ENCODE data around the gene PLA2G6.

DNA sequence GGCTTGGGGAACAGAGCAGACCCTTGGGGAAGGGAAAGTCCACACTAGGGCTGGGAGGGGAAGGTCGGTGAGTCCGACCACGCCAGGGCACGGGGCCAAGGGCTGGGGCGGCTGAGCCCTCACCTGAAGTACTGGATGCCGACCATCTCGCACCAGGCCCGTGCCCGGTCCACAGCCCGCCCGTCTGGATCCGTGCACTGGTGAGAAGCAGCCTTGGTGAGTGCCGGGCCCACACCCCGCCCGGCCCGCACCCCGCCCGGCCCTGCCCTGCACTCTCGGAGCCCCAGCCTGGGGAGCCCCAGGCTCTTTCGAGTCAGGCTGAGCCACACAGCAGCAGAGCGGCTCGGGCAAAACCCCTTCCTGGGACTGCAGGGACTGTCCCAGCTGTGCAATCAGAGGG is 69.2 kb downstream of the PLA2G6 start:
- TF ChIP-seq, protein P1, sequence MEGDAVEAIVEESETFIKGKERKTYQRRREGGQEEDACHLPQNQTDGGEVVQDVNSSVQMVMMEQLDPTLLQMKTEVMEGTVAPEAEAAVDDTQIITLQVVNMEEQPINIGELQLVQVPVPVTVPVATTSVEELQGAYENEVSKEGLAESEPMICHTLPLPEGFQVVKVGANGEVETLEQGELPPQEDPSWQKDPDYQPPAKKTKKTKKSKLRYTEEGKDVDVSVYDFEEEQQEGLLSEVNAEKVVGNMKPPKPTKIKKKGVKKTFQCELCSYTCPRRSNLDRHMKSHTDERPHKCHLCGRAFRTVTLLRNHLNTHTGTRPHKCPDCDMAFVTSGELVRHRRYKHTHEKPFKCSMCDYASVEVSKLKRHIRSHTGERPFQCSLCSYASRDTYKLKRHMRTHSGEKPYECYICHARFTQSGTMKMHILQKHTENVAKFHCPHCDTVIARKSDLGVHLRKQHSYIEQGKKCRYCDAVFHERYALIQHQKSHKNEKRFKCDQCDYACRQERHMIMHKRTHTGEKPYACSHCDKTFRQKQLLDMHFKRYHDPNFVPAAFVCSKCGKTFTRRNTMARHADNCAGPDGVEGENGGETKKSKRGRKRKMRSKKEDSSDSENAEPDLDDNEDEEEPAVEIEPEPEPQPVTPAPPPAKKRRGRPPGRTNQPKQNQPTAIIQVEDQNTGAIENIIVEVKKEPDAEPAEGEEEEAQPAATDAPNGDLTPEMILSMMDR (conservative IDR thresholded peaks at IDR 0.05; ENCODE audit: low read depth, low read length): no peak
- TF ChIP-seq MAZ (IDR thresholded peaks at IDR 0.05; ENCODE audit: borderline replicate concordance, low read depth, low read length): no peak
- no peak for TF ChIP-seq RCOR1 (IDR thresholded peaks at IDR 0.05; ENCODE audit: insufficient replicate concordance, low read length)
- no peak for TF ChIP-seq MXI1 (IDR thresholded peaks at IDR 0.05; ENCODE audit: borderline replicate concordance, low read depth, low read length)
- TF ChIP-seq POLR2A (IDR thresholded peaks at IDR 0.05; ENCODE audit: low read depth, low read length): no peak
- no peak for TF ChIP-seq RAD21 (IDR thresholded peaks at IDR 0.05; ENCODE audit: low read length)
- no peak for TF ChIP-seq SMC3 (IDR thresholded peaks at IDR 0.05; ENCODE audit: low read depth, low read length)
- TF ChIP-seq, protein P2, sequence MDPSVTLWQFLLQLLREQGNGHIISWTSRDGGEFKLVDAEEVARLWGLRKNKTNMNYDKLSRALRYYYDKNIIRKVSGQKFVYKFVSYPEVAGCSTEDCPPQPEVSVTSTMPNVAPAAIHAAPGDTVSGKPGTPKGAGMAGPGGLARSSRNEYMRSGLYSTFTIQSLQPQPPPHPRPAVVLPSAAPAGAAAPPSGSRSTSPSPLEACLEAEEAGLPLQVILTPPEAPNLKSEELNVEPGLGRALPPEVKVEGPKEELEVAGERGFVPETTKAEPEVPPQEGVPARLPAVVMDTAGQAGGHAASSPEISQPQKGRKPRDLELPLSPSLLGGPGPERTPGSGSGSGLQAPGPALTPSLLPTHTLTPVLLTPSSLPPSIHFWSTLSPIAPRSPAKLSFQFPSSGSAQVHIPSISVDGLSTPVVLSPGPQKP (IDR thresholded peaks at IDR 0.05; ENCODE audit: borderline replicate concordance, low read depth, low read length): no peak
- TF ChIP-seq NFE2L2 (IDR thresholded peaks at IDR 0.05; ENCODE audit: low read depth, low read length): no peak
- no peak for TF ChIP-seq MAFK (IDR thresholded peaks at IDR 0.05; ENCODE audit: low read depth, low read length)
- no peak for TF ChIP-seq BHLHE40 (IDR thresholded peaks at IDR 0.05; ENCODE audit: low read depth, low read length)
- TF ChIP-seq RFX5 (IDR thresholded peaks at IDR 0.05; ENCODE audit: low read depth, low read length): no peak

Data from IMR-90 (cell line).